Right kidney (tissue), 1 donor: Measurements from ENCODE around the gene TESK1.

Experiments used
- DNase-seq: peaks from one replicate; pipeline ENCODE4 v3.0.0-alpha.2; 2016

Gene TESK1

GRCh38 chr9:35646533-35647265 is 41.6 kb downstream of the TESK1 start:
- peak; percentile 96 for DNase-seq

GRCh38 chr9:35649431-35650340 is 44.6 kb downstream of the TESK1 start:
- no peak for DNase-seq

GRCh38 chr9:35650341-35651158 is 45.5 kb downstream of the TESK1 start, which contains the start of gene SIT1:
Gene SIT1 (minus strand): TSS chr9:35650931. CDS start chr9:35650853, 78 bp downstream.
- DNase-seq, result no peak

- DNase-seq, result no peak
Observed at GRCh38 chr9:35651956-35652828, 47.1 kb downstream of the TESK1 start.

- DNase-seq, result no peak
Observed at GRCh38 chr9:35652829-35653209, 47.8 kb downstream of the TESK1 start.

GRCh38 chr9:35653611-35654010 is 48.5 kb downstream of the TESK1 start:
- DNase-seq, result no peak

GRCh38 chr9:35656348-35656747 is 51.3 kb downstream of the TESK1 start:
- no peak for DNase-seq

GRCh38 chr9:35656831-35657545 is 51.9 kb downstream of the TESK1 start:
- DNase-seq, result no peak

- DNase-seq, result peak; percentile 95
Observed at GRCh38 chr9:35657546-35658136, 52.6 kb downstream of the TESK1 start, which contains the start of gene RMRP. Gene RMRP (minus strand): TSS chr9:35658019.

- peak; percentile 98 for DNase-seq
Observed at GRCh38 chr9:35658137-35658967, 53.3 kb downstream of the TESK1 start, which contains the start of gene CCDC107. Gene CCDC107 (plus strand): TSS chr9:35658292. CDS start chr9:35658380, 88 bp downstream.

- no peak for DNase-seq
Observed at GRCh38 chr9:35658968-35659220, 53.8 kb downstream of the TESK1 start.

GRCh38 chr9:35659340-35659739 is 54.3 kb downstream of the TESK1 start:
- no peak for DNase-seq
